BLaER1 treated with 17β-estradiol and CSF1 and Interleukin-3, amounts not matched to agents 10 nM and 100 nM (cell line): Measurements from ENCODE around the gene ANO8.

Source experiments
- H3K27ac ChIP-seq, 11 experiments: shearing (Covaris generic); formaldehyde crosslinking; 2 replicates each; pipeline ENCODE4 v1.8.1; 2022
- H3K27me3 ChIP-seq, 11 experiments: shearing (Covaris generic); formaldehyde crosslinking; 2 replicates each; pipeline ENCODE4 v1.8.1; 2022
- H3K36me3 ChIP-seq, 11 experiments: shearing (Covaris generic); formaldehyde crosslinking; 2 replicates each; pipeline ENCODE4 v1.8.1; 2022
- H3K4me1 ChIP-seq, 10 experiments: shearing (Covaris generic); formaldehyde crosslinking; 2 replicates each; pipeline ENCODE4 v1.8.1; 2022
- H3K4me2 ChIP-seq, 11 experiments: shearing (Covaris generic); formaldehyde crosslinking; 2 replicates each; pipeline ENCODE4 v1.8.1; 2022
- H3K4me3 ChIP-seq, 10 experiments: shearing (Covaris generic); formaldehyde crosslinking; 2 replicates each; pipeline ENCODE4 v1.8.1; 2022
- H3K9ac ChIP-seq, 11 experiments: shearing (Covaris generic); formaldehyde crosslinking; 2 replicates each; pipeline ENCODE4 v1.8.1; 2022
- H3K9me3 ChIP-seq, 11 experiments: shearing (Covaris generic); formaldehyde crosslinking; replicated peaks in 1 of 11; 2 replicates each; pipeline ENCODE4 v1.8.1; 2022
- H4K20me1 ChIP-seq, 11 experiments: shearing (Covaris generic); formaldehyde crosslinking; 2 replicates each; pipeline ENCODE4 v1.8.1; 2022
- Cebpa-rat ChIP-seq, 11 experiments: shearing (Covaris generic); IDR thresholded peaks; 2 replicates each; pipeline ENCODE4 v1.8.1; 2022

The ANO8 gene

DNA sequence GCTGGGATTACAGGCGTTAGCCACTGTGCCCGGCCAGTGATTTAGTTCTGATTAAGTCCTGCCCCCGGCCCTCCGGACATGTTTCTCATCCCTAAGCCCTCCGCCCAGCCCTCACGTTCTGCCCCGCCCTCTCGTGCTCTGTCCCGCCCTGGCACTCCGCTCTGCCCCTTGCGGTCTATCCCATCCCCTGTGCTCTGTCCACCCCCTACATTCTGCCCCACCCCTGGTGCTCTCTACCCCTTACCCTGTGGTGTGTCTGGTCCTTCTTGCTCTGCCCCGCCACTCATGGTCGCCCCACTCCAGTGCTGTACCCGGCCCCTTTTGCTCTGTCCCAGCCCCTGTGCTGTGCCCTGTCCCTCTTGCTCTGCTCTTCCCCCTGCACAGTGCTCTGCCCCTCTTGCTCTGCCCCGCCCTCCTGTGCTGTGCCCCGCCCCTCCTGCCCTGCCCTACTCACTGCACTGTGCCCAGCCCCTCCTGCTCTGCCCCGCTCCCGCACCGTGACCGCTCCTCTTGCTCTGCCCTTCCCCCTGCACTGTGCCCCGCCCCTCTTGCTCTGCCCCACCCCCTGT, 5.7 kb upstream of the ANO8 start:
- Histone ChIP-seq H3K4me1 (peaks cover 22 to 59% (median 29%) of the 10 kb centered on the region in 10 experiments), H3K36me3 (peaks cover 8 to 41% (median 27%) of the 10 kb centered on the region in 11 experiments; a peak in 20 of 22 replicates), H3K4me2 (peak overlapping the region in 2 of 11 experiments; percentile 12 to 47; a peak in 2 of 22 replicates), H4K20me1 (no peaks in the 10 kb centered on the region), H3K4me3 (no peak overlapping the region), H3K27me3 (no peaks in the 10 kb centered on the region), H3K9ac (no peak overlapping the region), H3K9me3 (no peaks in the 10 kb centered on the region), H3K27ac (no peak overlapping the region)
- TF ChIP-seq Cebpa-rat (IDR thresholded peaks at IDR 0.05) = no peak

DNA sequence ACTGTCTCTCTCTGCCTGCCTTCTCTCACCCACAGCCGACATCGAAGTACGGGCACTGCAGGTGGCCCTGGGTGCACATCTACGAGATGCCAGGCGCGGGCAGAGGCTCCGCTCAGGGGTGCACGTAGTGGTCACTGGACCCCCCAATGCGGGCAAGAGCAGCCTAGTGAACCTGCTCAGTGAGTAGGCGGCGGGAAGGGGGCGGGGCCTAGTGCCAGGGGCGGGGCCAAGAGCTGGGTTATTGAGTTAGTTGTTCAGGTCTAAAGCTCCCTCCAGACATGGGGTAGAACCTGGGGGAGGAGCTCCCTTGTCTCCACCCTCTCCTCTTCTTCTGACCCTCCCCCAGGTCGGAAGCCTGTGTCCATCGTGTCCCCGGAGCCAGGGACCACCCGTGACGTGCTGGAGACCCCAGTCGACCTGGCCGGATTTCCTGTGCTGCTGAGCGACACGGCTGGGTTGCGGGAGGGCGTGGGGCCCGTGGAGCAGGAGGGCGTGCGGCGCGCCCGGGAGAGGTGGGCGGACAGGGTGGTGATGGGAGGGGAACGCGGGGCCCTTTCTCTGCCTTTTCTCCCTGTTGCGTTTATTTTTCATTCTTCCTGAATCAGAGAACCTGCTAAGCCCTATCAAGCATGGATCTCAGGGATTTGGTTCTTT, 4.6 kb upstream of the ANO8 start:
- no peaks in the 10 kb centered on the region for H3K9me3 ChIP-seq
- H3K4me2 ChIP-seq = peak overlapping the region; percentile 92 to 100 (median 99); a peak in 19 of 22 replicates
- peaks cover 8 to 39% (median 27%) of the 10 kb centered on the region in 11 experiments; a peak in 20 of 22 replicates for H3K36me3 ChIP-seq
- no peak for TF ChIP-seq Cebpa-rat (IDR thresholded peaks at IDR 0.05)
- H3K9ac ChIP-seq = peak overlapping the region in 2 of 11 experiments; percentile 85 to 86; a peak in 2 of 22 replicates
- peaks cover 28 to 59% (median 31%) of the 10 kb centered on the region in 10 experiments for H3K4me1 ChIP-seq
- no peaks in the 10 kb centered on the region for H3K27me3 ChIP-seq
- H4K20me1 ChIP-seq = no peaks in the 10 kb centered on the region
- H3K27ac ChIP-seq = no peak overlapping the region
- peak overlapping the region in 4 of 10 experiments; percentile 77 to 91 (median 78); a peak in 4 of 20 replicates for H3K4me3 ChIP-seq

DNA sequence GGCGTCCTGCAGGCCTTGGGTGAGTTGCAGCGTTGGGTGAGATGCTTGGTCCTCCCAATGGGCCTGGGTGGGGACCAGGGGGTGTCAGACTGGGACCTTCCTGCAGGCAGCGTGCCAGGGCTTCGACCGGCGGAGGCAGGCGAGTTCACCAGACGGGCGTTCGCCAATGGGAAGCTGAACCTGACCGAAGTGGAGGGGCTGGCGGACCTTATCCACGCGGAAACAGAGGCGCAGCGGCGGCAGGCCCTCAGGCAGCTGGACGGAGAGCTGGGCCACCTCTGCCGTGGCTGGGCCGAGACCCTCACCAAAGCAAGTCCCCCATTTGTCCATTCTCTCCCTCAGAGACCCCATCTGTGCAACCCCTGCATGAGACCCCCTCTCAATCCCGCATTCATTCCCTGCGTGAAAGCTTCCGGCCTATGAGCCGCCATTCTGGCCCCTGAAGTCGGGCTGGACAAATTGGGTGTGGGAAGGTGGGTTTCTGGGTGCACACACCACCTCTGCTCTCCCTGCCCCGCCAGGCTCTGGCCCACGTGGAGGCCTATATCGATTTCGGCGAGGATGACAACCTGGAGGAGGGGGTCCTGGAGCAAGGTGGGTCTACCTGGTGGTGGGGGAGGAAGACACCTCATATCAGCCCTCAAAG, 3.9 kb upstream of the ANO8 start:
- no peaks in the 10 kb centered on the region for H3K27me3 ChIP-seq
- H4K20me1 ChIP-seq = no peaks in the 10 kb centered on the region
- H3K27ac ChIP-seq = peak overlapping the region in 8 of 11 experiments; percentile 76 to 86 (median 80); a peak in 15 of 22 replicates
- H3K9ac ChIP-seq = peak overlapping the region; percentile 71 to 90 (median 85); a peak in 20 of 22 replicates
- peaks cover 35 to 65% (median 37%) of the 10 kb centered on the region in 10 experiments for H3K4me1 ChIP-seq
- no peaks in the 10 kb centered on the region for H3K9me3 ChIP-seq
- no peak for TF ChIP-seq Cebpa-rat (IDR thresholded peaks at IDR 0.05)
- peak overlapping the region; percentile 72 to 91 (median 78) for H3K4me3 ChIP-seq
- peaks cover 8 to 32% (median 26%) of the 10 kb centered on the region in 11 experiments; a peak in 20 of 22 replicates for H3K36me3 ChIP-seq
- H3K4me2 ChIP-seq = peak overlapping the region; percentile 92 to 100 (median 99)

DNA sequence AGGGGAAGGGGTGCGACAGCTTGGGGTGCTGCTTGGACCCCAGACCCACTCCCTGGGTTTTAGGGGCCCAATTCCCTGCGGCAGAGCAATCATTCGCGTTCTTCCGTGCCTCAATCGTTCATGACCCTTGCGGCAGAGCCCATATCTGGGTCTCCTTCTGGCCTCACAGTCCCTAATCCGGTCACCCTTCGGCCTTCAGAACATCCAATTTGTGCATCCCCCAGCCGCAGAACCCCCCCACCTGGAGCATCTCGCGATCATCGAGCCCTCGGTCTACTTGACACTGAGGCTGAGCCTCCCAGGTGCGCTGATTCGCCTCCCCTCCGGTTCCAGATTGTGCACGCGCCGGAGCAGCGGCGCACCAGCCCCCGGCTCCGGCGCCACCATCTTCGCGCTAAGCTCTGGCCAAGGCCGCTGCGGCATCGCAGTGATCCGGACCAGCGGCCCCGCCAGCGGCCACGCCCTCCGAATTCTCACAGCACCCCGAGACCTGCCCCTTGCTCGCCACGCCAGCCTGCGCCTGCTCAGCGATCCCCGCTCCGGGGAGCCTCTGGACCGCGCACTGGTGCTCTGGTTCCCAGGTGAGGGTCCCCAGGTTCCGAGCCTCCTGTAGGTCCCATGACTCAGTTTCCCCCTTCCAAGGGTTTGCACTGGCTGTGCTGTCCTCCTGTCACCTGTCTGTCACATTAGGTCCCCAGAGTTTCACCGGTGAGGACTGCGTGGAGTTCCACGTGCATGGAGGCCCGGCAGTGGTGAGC, 3.2 kb upstream of the ANO8 start:
- Histone ChIP-seq H3K4me3 (peak overlapping the region; percentile 72 to 91 (median 78)), H3K4me2 (peak overlapping the region; percentile 92 to 100 (median 99)), H3K4me1 (peaks cover 35 to 66% (median 43%) of the 10 kb centered on the region in 10 experiments), H3K27ac (peak overlapping the region in 10 of 11 experiments; percentile 6 to 86 (median 80); a peak in 19 of 22 replicates), H3K9ac (peak overlapping the region; percentile 71 to 90 (median 85)), H3K27me3 (no peaks in the 10 kb centered on the region), H4K20me1 (no peaks in the 10 kb centered on the region), H3K36me3 (peaks cover 13 to 31% (median 22%) of the 10 kb centered on the region in 11 experiments), H3K9me3 (peaks cover 0 to 4% (median 2%) of the 10 kb centered on the region in 11 experiments; a peak in 13 of 22 replicates)
- TF ChIP-seq Cebpa-rat (IDR thresholded peaks at IDR 0.05) = no peak

DNA sequence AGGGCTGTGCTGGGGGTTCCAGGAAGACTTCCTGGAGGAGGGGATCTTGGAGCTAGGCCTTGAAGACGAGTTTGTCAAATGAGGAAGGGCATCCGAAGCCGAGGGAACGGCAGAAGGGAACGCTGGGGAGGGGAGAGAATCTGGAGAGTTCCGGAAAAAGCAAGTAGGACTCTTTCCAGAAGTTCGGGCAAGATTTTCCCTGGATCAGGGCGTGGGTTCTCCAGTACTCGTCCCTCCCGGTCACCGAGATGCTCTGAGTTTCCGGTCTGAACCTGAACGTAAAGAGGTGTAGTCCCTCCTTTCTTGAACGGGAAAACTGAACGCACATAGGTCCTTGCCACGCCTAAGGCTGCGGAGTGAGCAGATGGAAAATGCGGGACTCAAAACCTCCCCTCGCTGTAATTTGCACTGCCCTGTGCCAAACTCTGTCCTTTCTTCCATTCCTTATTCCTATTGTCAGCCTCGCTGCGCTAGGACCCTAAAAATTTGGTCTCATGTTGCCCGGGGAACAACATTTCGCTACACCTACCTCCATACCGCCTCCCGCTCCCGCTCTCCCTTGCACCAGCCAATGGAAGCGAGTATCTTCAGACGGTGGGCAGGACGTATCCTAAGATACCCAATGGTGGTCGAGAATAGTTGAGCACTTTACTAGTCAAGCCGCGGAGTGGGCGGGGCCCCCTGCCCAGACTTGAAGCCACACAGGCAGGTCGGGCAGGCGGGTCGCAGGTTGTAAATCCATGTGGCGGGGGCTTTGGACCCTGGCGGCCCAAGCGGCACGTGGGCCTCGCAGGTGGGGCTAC, 2.4 kb upstream of the ANO8 start, which contains the start of gene GTPBP3:
Gene GTPBP3 (plus strand): TSS at position 682 of the 803 bp plus-strand sequence. CDS start 59 bp downstream, at position 741.
- TF ChIP-seq Cebpa-rat (IDR thresholded peaks at IDR 0.05) = no peak
- peak within 1 kb of the TSS; percentile 72 to 91 (median 78) for H3K4me3 ChIP-seq
- no peaks in the 10 kb centered on the region for H3K27me3 ChIP-seq
- peak within 1 kb of the TSS; percentile 76 to 87 (median 81) for H3K27ac ChIP-seq
- H4K20me1 ChIP-seq = no peaks in the 10 kb centered on the region
- H3K4me1 ChIP-seq = peaks cover 35 to 70% (median 45%) of the 10 kb centered on the region in 10 experiments
- H3K9me3 ChIP-seq = peaks cover 0 to 9% (median 6%) of the 10 kb centered on the region in 11 experiments; a peak in 13 of 22 replicates
- peak within 1 kb of the TSS; percentile 96 to 100 (median 99) for H3K4me2 ChIP-seq
- H3K36me3 ChIP-seq = peaks cover 19 to 33% (median 24%) of the 10 kb centered on the region in 11 experiments
- peak within 1 kb of the TSS; percentile 80 to 90 (median 85) for H3K9ac ChIP-seq

DNA sequence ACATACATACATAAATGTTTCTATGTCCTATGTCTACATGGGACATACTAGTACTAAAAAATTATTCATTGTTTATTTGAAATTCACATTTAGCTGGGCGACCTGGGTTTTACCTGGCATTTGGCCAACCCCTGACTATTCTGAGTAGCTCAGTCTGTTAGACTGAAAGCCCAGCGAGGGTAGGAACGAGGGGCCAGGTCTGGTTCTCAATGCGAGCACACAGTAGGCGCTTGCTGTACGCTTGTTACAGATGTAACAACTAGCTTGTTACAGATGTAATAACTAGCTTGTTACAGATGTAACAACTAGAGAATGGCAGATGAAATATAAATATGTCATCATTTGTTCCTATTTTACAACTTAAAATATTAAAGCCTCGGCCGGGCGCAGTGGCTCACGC, 920 bp upstream of the ANO8 start:
- H3K9ac ChIP-seq = peak overlapping the region in 7 of 11 experiments; percentile 82 to 88 (median 86); a peak in 5 of 22 replicates
- H3K4me2 ChIP-seq = peak overlapping the region; percentile 83 to 100 (median 98)
- H3K27ac ChIP-seq = no peak overlapping the region; a peak in 1 of 22 replicates
- peaks cover 0 to 8% (median 0%) of the 10 kb centered on the region in 11 experiments; a peak in 5 of 22 replicates for H4K20me1 ChIP-seq
- H3K4me1 ChIP-seq = peaks cover 38 to 61% (median 48%) of the 10 kb centered on the region in 10 experiments
- no peak for TF ChIP-seq Cebpa-rat (IDR thresholded peaks at IDR 0.05)
- H3K4me3 ChIP-seq = peak overlapping the region in 6 of 10 experiments; percentile 75 to 92 (median 82); a peak in 7 of 20 replicates
- H3K36me3 ChIP-seq = peaks cover 7 to 27% (median 15%) of the 10 kb centered on the region in 11 experiments; a peak in 18 of 22 replicates
- peaks cover 0 to 8% (median under 1%) of the 10 kb centered on the region in 11 experiments; a peak in 7 of 22 replicates for H3K27me3 ChIP-seq
- H3K9me3 ChIP-seq = peaks cover 0 to 9% (median 6%) of the 10 kb centered on the region in 11 experiments; a peak in 13 of 22 replicates

GRCh38 chr19:17333611-17334413, 843 bp downstream of the ANO8 start:
- Histone ChIP-seq H3K9ac (peak overlapping the region; percentile 79 to 89 (median 86)), H3K4me3 (peak overlapping the region; percentile 75 to 92 (median 82)), H3K4me1 (peaks cover 53 to 66% (median 63%) of the 10 kb centered on the region in 10 experiments), H3K36me3 (peaks cover 7 to 39% (median 12%) of the 10 kb centered on the region in 11 experiments; a peak in 18 of 22 replicates), H3K4me2 (peak overlapping the region; percentile 89 to 100 (median 98)), H3K27ac (peak overlapping the region; percentile 38 to 87 (median 83); a peak in 21 of 22 replicates), H3K27me3 (peaks cover 14 to 26% (median 18%) of the 10 kb centered on the region in 11 experiments; a peak in 21 of 22 replicates), H3K9me3 (peaks cover 0 to 9% (median 6%) of the 10 kb centered on the region in 11 experiments; a peak in 13 of 22 replicates), H4K20me1 (peaks cover 0 to 24% (median 12%) of the 10 kb centered on the region in 11 experiments; a peak in 14 of 22 replicates)
- TF ChIP-seq Cebpa-rat (IDR thresholded peaks at IDR 0.05) = no peak
